Dermis microvascular lymphatic vessel endothelial cell (primary cell): ENCODE data around the gene SEC24D. TPM values are rescaled to one million over a fixed set of nuclear protein-coding genes. Genes with fewer than 3 reads are reported as not detected.
A peak's percentile ranks its signal among the peaks of the same experiment; 100 is the strongest.

Experiments
- DNase-seq, 2 donors: peaks; one replicate each; pipeline versions ENCODE4 v3.0.0 to v3.0.0-alpha.2; 2010; ENCODE audit warnings: low read depth in 2 of 2
- total RNA-seq: library from RNA; depleted of rRNA; stranded (reverse); fragments of >200 nt; gene quantifications from 2 replicates; pipeline ENCODE4 v1.2.1, GENCODE V29; 2014

SEC24D gene
- total RNA-seq, 1 donor from 2014 or later: 27.3 TPM

DNA sequence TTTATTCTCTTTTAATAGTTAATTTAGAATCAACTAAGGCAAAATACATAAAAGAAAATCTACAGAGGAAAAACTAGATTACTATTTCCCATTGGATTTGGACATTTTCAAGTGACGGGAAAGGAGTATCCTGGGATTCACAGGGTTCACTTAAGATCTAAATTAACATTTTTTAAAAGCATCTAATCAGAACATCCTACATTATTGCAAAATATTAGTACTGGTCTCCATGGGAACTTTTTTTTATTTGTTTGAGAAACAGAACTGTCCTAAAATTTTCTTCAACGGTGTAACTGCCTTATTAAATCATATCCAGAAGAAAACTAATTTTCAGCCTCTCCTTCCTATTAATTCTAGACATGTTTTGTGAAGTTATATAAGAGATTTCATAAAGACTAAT lies 81.0 kb downstream of the SEC24D start:
- no peak for DNase-seq

DNA sequence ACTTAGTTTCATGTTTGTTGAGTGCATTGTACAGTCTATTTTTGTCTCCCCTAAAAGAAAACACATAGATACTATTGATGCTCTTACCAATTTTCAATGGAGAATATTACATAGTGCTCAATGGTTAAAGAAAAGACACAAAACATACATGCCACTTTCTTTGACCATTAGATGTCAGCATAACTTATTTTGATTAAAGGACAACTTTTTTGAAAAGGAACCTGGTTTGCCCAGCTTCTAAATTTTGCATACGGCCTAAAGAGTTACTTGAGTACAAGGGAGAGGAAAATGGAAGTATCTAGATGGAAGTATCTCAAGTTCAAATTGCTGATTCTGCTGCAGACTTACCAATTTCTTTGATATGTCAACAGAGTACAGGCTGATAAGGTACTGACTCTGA lies 82.2 kb downstream of the SEC24D start:
- DNase-seq: no peak

GRCh38 chr4:118753096-118753495 lies 82.8 kb downstream of the SEC24D start:
- DNase-seq: no peak

DNA sequence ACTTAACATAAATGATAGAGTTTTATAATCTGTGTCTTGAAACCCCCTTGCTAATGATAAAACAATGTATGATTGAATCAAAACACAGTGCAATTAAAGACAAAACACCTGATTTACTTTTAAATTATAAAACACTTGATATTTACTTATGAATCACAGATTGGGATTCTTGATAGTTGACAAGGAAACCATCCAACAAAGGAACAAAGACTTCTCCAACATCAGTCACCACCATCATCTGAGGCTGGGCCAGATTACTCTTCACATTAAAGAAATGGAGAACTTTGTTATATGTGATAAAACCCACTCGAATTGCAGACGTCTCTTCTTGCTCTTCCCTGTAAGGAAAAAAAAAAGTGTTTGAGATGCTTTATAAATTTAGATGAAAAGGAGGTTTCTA lies 83.4 kb downstream of the SEC24D start:
- peak in 1 of 2 donors; percentile 45 for DNase-seq

- DNase-seq: no peak
Measured at GRCh38 chr4:118751629-118752323, 84.2 kb downstream of the SEC24D start.

- no peak for DNase-seq
Measured at GRCh38 chr4:118749347-118749988, 86.5 kb downstream of the SEC24D start.

DNA sequence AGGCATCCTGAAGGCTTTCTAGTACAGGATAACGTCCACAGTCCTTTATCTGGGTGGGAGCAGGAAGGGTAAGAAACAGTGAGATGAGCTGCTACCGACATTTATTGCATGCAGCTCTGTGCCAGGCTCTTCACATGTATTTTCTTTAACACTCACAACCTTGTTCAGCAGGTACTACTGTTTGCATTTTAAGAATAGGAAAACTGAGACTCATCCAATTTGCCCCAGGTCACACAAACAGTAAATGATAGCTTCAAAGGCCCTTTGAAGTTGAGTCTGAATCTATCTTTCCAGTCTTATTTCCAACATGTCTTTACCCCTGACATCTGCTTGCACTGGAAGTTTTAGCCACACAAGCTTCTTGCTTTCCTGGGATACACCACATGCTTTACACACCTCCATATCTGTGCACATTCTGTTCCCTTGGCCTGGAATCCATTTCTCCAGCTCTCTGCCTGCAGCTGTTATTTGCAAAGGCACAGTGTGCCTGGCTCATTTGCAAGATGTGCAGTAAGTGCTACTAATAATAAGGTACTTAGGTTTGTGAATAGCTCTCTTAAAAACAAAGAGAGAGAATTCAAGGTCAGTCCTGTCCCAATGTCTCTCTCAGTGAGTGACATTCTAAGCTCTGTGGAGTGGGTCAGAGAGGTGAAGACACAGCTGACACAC lies 89.5 kb downstream of the SEC24D start:
- no peak for DNase-seq

DNA sequence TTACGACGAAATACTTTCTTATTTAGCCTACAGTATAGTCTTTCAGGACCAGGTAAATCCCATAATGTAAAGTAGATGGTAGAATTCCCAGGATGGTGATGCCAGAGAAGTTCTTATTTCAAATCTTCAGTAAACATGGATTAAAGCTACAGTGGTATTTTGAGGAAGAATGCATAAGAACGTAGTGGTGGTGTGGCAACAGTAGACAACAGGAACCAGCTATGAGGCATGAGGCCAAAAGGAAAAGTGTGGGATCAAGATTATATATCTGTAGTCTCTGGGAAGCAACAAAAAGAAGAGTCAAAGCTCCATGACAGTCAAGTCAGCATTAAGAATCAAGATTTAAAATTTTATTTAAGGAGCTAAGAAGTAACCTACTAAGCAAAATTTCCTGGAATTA lies 90.6 kb downstream of the SEC24D start:
- DNase-seq: peak in 1 of 2 donors; percentile 71

DNA sequence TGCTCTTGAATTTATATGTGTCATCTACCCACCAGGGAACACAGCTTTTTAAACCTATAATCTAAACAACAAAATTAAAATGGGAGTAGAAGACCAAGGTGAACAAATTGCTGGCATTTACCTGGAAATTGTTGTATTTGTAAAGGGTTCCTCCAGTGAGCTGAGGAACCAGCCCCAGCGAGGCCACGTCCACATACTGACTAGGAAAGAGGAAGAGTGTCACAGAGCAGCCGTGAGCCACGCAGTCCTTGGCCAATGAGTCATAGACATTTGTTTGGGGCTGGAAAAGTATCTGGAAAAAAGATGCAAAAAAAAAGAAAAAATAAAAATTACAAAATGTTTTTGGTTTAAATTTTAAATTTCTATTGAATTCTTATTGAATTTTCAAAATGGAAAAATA lies 92.1 kb downstream of the SEC24D start:
- DNase-seq: peak in 1 of 2 donors; percentile 56

DNA sequence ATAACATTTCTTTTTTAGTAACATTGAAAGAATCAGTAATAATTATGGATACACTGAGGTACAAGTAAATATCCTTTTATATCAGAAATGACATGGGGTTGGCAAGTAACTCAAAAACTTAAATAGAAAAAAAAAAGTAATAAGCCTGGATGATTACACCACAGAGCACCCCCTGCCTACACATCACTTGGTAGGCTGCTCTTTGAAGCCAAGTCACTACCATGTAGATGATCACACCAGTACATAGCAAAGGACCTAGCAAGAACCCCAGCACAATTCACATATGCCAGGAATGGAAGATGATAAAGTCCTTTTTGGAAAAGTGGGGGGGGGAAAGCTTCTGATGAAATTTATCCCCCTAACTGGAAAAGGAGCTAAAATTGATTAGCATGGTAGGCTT lies 93.9 kb downstream of the SEC24D start:
- no peak for DNase-seq

DNA sequence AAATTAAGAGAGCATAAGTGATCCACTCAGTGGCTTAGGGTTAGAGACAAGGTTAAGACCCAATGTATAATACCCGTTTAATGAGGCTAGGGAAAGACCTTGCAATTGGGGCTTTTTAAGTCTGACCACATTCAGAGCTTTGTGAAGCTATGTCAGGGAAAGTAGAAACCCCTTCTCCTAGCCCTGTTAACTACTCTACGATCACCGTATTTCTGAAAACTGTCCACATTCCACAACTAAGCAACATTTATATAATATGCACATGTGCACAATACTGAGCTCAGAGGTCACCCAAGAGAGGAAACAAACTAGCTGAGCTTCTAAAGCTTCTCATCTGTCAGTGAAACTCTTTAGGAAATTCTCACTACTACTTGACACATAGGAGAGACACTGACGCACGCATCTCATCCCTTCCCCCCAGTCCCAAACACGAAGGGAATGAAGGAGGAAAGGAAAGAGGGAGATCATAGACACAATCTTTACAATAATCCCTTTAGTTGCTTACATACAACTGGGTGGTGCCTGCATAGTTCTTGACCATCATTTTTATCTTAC lies 94.5 kb downstream of the SEC24D start:
- peak in 1 of 2 donors; percentile 17 for DNase-seq

GRCh38 chr4:118740869-118741268 lies 95.1 kb downstream of the SEC24D start:
- peak in 1 of 2 donors; percentile 31 for DNase-seq

GRCh38 chr4:118739022-118739713 lies 96.8 kb downstream of the SEC24D start:
- peak in 1 of 2 donors; percentile 37 for DNase-seq

DNA sequence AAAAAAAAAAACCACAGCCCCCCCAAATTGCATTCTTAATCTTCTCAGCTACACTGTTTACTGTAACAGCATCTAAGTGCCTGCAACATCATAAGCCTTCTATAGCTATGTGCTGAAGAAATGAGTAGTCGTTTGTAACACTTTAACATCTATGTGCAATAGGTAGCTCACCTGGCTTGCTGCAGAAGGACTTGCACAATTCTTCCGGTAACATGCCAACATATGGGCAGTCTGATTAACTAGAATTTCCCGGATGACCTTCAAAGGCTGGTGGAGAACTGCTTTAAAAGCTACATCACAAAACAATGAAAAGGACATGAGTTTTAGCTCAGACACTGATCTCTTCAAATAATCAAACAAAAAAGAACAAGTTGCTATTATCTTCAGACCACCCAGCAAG lies 97.8 kb downstream of the SEC24D start:
- DNase-seq: no peak

DNA sequence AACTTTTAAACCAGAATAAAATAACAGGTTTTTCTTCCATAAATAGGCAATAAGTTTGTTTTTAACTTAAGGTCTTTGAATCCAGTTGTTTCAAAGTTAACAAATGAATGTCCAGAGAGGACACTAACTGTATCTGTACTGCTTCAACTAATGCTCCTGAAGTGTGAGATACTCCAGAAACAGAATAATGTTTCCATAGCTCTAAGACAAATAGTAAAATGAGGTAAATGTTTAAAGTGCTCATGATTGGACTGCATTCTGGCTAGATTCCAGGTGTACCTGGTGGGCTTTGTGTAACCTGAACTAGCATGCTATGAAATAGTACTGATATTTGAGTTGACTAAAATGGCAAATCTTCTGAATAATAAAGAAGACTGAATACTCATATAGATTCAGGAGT lies 99.0 kb downstream of the SEC24D start:
- no peak for DNase-seq

DNA sequence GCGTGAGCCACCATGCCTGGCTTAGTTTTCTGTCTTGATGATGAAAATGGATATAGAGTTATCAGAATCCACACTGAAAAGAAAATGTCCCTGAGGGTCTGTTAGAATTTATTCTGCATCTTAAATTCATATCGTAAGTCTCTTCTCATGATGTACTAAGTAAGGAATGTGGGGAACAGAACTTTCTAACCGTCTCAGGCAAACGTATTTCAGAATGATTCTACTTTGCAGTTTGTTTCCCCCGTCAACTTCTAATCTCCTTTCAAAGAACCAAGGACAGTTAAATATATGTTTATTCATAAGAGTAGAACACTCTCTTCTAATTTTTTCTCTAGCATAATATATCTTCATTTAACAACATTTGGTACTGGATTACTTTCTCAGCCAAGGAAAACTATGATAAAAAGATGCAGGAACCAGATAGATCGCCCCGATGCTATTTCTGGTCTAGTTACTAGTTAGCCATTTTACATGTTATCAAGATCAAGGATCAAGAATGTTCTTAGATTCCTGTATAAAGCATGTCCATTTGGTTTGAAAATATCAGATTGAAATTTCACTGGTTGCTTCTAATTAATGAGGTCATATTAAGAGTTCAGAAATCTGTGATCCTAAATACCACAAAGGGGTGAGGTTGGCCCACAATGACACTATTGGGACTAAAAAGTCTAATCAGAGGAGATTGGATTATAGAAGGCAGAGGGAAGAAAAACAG lies 101.3 kb downstream of the SEC24D start:
- no peak for DNase-seq

DNA sequence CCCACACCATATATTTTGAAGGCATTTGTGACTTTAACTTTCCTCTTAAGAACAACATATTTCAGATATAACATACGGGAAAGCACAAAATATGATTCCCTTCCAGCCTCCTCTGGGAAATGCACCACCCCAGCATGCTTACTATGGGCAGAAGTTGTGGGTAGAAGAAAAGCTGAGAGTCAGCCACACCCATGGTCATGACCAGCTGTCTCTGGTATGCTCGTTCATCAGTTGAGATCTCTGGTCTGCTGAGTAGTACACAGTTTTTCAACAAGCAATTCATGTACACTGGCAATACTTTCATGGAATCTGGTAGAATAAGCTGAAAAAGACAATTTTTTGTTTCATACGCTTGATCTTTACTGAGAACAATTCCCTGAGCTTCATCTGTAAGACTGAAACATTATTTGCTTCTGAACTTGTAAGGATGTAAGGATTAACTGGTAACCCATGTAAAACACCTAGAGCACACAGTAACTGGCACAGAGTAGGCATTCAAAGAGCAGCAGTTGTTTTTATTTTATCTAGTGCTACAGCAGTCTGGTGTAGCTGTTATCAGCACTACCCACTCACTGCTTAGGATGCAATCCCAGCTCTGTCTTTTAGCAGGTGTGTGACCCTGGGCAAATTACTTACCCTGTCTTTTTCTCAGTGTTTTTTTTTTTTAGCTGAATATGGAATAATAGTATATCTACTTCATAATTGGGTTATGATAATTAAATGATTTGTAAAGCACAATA lies 103.2 kb downstream of the SEC24D start:
- no peak for DNase-seq

- no peak for DNase-seq
Measured at GRCh38 chr4:118730683-118731082, 105.2 kb downstream of the SEC24D start.

- DNase-seq: peak in 1 of 2 donors; percentile 56
Measured at GRCh38 chr4:118729287-118730286, 106.3 kb downstream of the SEC24D start.
